HT-29 (cell line): Measurements from ENCODE around the gene RARB. TPM values are rescaled to one million over a fixed set of nuclear protein-coding genes. Genes with fewer than 3 reads are reported as not detected.

Experiments used
- DNase-seq: peaks from one replicate; pipeline ENCODE4 v3.0.0-alpha.2; 2015; ENCODE audit warnings: low spot score
- total RNA-seq: library from RNA; depleted of rRNA; stranded (reverse); fragments of >200 nt; shearing (Covaris generic); gene quantifications from 2 replicates; pipeline ENCODE4 v1.2.3, GENCODE V29; 2014

The RARB gene
- total RNA-seq, 1 experiment from 2014 or later, result not detected

GRCh38 chr3:25472731-25473130, 44.7 kb downstream of the RARB start:
- DNase-seq, result no peak

GRCh38 chr3:25473246-25473645, 45.2 kb downstream of the RARB start:
- no peak for DNase-seq

- no peak for DNase-seq
Measured at GRCh38 chr3:25474052-25474451, 46.0 kb downstream of the RARB start.

GRCh38 chr3:25476639-25477038, 48.6 kb downstream of the RARB start:
- DNase-seq, result no peak

- no peak for DNase-seq
Measured at GRCh38 chr3:25478211-25478757, 50.2 kb downstream of the RARB start.

GRCh38 chr3:25478964-25479726, 51.1 kb downstream of the RARB start:
- no peak for DNase-seq

- no peak for DNase-seq
Measured at GRCh38 chr3:25479727-25480010, 51.6 kb downstream of the RARB start.

- DNase-seq, result no peak
Measured at GRCh38 chr3:25480811-25481210, 52.7 kb downstream of the RARB start.

GRCh38 chr3:25481386-25481785, 53.3 kb downstream of the RARB start:
- no peak for DNase-seq

GRCh38 chr3:25483456-25483855, 55.4 kb downstream of the RARB start:
- DNase-seq, result no peak

- no peak for DNase-seq
Measured at GRCh38 chr3:25485673-25486072, 57.6 kb downstream of the RARB start.

GRCh38 chr3:25486932-25487331, 58.9 kb downstream of the RARB start:
- DNase-seq, result no peak

GRCh38 chr3:25489858-25490593, 62.0 kb downstream of the RARB start:
- no peak for DNase-seq

GRCh38 chr3:25493246-25493645, 65.2 kb downstream of the RARB start:
- no peak for DNase-seq

- DNase-seq, result no peak
Measured at GRCh38 chr3:25493786-25494185, 65.7 kb downstream of the RARB start.

GRCh38 chr3:25495304-25495703, 67.2 kb downstream of the RARB start:
- DNase-seq, result no peak

GRCh38 chr3:25495726-25496253, 67.7 kb downstream of the RARB start:
- no peak for DNase-seq

GRCh38 chr3:25497096-25497495, 69.0 kb downstream of the RARB start:
- DNase-seq, result no peak

- DNase-seq, result no peak
Measured at GRCh38 chr3:25500706-25501210, 72.7 kb downstream of the RARB start.

GRCh38 chr3:25502233-25502632, 74.2 kb downstream of the RARB start:
- no peak for DNase-seq

- DNase-seq, result no peak
Measured at GRCh38 chr3:25503898-25504301, 75.8 kb downstream of the RARB start.

- no peak for DNase-seq
Measured at GRCh38 chr3:25505581-25505980, 77.5 kb downstream of the RARB start.

GRCh38 chr3:25507811-25508210, 79.7 kb downstream of the RARB start:
- no peak for DNase-seq
